Neuron (in vitro differentiated cells): ENCODE measurements around the gene IGFL2.
"Not testable (repeated sequence)": the region's sequence is repeated elsewhere in the genome, so short reads cannot be mapped to it uniquely, and the experiment has no call there.

Source experiments
- H2AFZ ChIP-seq: one replicate; pipeline ENCODE4 v1.6.1; 2013; ENCODE audit warnings: low read depth, mild to moderate bottlenecking, inconsistent platforms, low read length, moderate library complexity
- H3K27me3 ChIP-seq: one replicate; pipeline ENCODE4 v1.6.1; 2013; ENCODE audit warnings: low read length; ENCODE audit not compliant: insufficient read depth
- H3K36me3 ChIP-seq: one replicate; pipeline ENCODE4 v1.6.1; 2013; ENCODE audit warnings: low read length; ENCODE audit not compliant: insufficient read depth
- H3K4me1 ChIP-seq: one replicate; pipeline ENCODE4 v1.6.1; 2013; ENCODE audit warnings: low read length; ENCODE audit not compliant: insufficient read depth
- H3K4me3 ChIP-seq: 2 replicates; pipeline ENCODE4 v1.5.1; 2013; ENCODE audit warnings: mild to moderate bottlenecking, low read length, moderate library complexity
- H3K9me3 ChIP-seq: one replicate; pipeline ENCODE4 v1.6.1; 2013; ENCODE audit warnings: low read length

Gene IGFL2

DNA sequence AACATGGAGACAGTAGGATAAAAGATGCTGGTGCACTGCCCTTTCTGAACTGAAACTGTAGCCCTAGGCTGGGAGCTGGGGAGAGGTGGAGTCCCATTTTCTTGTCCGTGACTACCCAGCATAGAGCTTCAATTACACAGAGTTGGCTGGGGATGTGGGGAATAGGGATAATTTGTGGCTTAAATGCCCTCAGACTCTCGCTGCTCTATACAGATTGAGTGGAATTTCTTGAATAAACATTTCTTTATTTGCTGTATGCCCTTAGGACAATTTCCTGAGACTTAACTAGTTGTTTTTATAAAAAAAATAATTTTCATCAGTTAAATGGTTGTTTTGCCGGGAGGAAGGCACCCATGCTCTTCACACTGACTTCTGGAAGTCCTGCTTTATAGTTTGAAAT is 7.2 kb downstream of the IGFL2 start:
- Histone ChIP-seq H3K27me3 (peaks cover 9% of the 10 kb centered on the region), H3K4me1 (no peaks in the 10 kb centered on the region)

GRCh38 chr19:46159418-46160232 is 11.6 kb downstream of the IGFL2 start:
- Histone ChIP-seq H3K27me3 (peaks cover 9% of the 10 kb centered on the region), H3K9me3 (peaks cover 5% of the 10 kb centered on the region), H2AFZ (no peak overlapping the region), H3K4me3 (no peak overlapping the region), H3K4me1 (no peaks in the 10 kb centered on the region), H3K36me3 (no peaks in the 10 kb centered on the region)

More for the DNA sequence above, 7.2 kb downstream of the IGFL2 start:
- H2AFZ ChIP-seq: no peak overlapping the region
- peaks cover 2% of the 10 kb centered on the region for H3K9me3 ChIP-seq
- no peak overlapping the region for H3K4me3 ChIP-seq
- H3K36me3 ChIP-seq: no peaks in the 10 kb centered on the region

DNA sequence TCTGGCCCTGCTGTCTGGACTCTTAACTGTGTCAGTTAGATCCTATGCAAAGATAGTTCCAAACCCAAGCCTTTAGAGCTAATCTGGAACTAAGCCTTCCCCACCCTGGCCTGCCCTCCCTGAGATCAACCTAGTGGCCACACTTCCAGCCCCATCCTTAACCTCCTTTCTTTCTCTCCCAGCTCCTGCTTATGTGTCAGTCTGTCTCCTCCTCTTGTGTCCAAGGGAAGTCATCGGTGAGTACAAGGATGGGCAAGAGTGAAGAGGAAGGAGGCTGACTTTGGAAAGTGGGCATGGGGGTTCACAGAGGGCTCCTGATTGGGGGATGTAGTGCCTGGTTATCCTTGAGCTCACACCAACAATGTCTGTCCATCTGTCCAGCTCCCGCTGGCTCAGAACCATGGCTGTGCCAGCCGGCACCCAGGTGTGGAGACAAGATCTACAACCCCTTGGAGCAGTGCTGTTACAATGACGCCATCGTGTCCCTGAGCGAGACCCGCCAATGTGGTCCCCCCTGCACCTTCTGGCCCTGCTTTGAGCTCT is 12.3 kb downstream of the IGFL2 start:
- no peaks in the 10 kb centered on the region for H3K4me1 ChIP-seq
- H3K9me3 ChIP-seq: peaks cover 5% of the 10 kb centered on the region
- peaks cover 9% of the 10 kb centered on the region for H3K27me3 ChIP-seq
- H3K4me3 ChIP-seq: no peak overlapping the region
- H2AFZ ChIP-seq: no peak overlapping the region
- H3K36me3 ChIP-seq: no peaks in the 10 kb centered on the region

GRCh38 chr19:46161642-46162257 is 13.7 kb downstream of the IGFL2 start:
- not testable (repeated sequence) for H3K27me3 ChIP-seq, H3K4me1 ChIP-seq, H3K9me3 ChIP-seq, H3K36me3 ChIP-seq, H2AFZ ChIP-seq, H3K4me3 ChIP-seq

GRCh38 chr19:46162731-46163130 is 14.7 kb downstream of the IGFL2 start:
- Histone ChIP-seq H3K27me3 (peaks cover 9% of the 10 kb centered on the region), H3K4me3 (no peak overlapping the region), H3K36me3 (no peaks in the 10 kb centered on the region), H2AFZ (no peak overlapping the region), H3K9me3 (peaks cover 5% of the 10 kb centered on the region), H3K4me1 (no peaks in the 10 kb centered on the region)

DNA sequence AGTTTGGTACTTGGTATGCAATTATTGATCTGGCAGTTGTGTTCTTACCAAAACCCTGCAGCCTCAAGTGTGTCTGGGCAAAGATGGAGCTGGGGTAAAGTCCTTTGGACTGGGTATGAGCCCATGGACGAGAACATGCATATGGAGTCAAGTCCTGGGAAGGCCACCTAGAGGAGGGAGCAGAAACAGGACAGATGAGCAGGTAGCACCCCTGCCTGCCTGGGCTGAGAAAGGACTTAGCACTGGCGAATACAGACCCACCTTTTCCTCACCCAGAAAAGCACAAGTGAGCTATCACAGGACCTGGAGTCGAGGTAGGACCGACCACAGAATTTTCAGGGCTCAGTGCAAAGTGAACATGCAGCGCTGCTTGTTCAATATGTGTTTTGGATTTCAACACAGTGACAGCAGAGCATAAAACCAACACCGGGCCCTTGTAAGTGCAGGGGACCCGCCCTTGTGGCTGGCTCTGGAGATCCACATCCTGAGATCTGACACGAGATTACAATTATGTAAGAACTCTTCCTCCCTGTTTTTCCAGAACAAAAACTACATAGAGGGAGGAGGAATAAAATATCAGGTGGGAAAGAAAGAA is 25.9 kb downstream of the IGFL2 start:
- no peaks in the 10 kb centered on the region for H3K36me3 ChIP-seq
- H2AFZ ChIP-seq: no peak overlapping the region
- no peaks in the 10 kb centered on the region for H3K9me3 ChIP-seq
- H3K4me3 ChIP-seq: no peak overlapping the region
- peaks cover 4% of the 10 kb centered on the region for H3K27me3 ChIP-seq
- H3K4me1 ChIP-seq: no peaks in the 10 kb centered on the region

- Histone ChIP-seq H3K4me1 (no peaks in the 10 kb centered on the region), H2AFZ (no peak overlapping the region), H3K4me3 (no peak overlapping the region), H3K9me3 (no peaks in the 10 kb centered on the region), H3K27me3 (peaks cover 4% of the 10 kb centered on the region), H3K36me3 (no peaks in the 10 kb centered on the region)
Measured at GRCh38 chr19:46176116-46176860, 28.2 kb downstream of the IGFL2 start.

DNA sequence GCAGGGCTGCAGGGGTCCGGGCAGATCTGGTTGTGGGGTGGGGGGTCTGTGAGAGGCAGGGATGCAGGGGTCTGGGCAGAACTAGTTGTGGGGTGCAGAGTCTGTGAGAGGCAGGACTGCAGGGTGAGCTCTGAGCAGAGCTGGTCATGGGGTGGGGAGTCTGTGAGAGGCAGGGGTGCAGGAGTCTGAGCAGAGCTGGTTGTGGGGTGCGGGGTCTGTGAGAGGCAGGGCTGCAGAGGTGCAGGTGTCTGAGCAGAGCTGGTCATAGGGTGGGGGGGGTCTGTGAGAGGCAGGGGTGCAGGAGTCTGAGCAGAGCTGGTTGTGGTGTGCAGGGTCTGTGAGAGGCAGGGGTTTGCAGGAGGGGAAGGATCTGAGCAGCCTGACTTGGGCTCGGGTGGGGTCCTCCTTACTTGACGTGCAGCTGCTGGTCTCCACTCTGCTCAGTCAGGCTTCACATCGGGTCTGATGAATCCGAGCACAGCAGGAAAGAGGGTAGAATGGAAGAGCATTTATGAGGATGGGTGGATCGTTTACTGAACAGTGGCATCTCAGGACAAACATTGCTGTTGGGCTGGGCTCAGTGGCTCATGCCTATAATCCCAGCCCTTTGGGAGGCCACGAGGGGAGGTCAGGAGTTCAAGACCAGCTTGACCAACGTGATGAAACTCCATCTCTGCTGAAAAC is 31.2 kb downstream of the IGFL2 start:
- H3K4me1 ChIP-seq: no peaks in the 10 kb centered on the region
- peaks cover 1% of the 10 kb centered on the region for H3K9me3 ChIP-seq
- H3K36me3 ChIP-seq: no peaks in the 10 kb centered on the region
- H3K27me3 ChIP-seq: no peaks in the 10 kb centered on the region
- H3K4me3 ChIP-seq: no peak overlapping the region
- H2AFZ ChIP-seq: no peak overlapping the region

GRCh38 chr19:46180701-46181387 is 32.8 kb downstream of the IGFL2 start:
- Histone ChIP-seq H3K27me3 (no peaks in the 10 kb centered on the region), H3K4me1 (no peaks in the 10 kb centered on the region), H2AFZ (no peak overlapping the region), H3K9me3 (peaks cover 1% of the 10 kb centered on the region), H3K36me3 (no peaks in the 10 kb centered on the region), H3K4me3 (no peak overlapping the region)

DNA sequence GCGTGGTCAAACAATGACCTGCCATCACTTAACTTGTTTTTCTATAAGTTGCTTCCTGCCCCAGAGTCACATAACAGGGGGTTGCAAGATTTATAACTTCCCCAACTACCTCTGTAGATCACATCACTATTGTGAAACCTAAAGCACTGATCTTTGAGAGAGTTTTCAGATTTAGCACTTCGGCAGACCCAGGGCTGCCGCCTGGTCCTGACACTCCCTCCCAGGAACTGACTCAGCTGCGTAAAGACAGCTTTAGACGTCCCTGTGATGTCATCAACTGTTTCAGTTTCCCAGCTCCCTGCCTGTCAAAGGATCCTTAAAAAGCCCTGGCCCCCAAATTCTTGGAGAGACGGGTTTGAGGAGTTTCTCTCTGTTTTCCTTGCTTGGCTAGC is 33.3 kb downstream of the IGFL2 start:
- Histone ChIP-seq H2AFZ (no peak overlapping the region), H3K27me3 (no peaks in the 10 kb centered on the region), H3K4me1 (no peaks in the 10 kb centered on the region), H3K9me3 (peaks cover 1% of the 10 kb centered on the region), H3K4me3 (no peak overlapping the region), H3K36me3 (no peaks in the 10 kb centered on the region)

DNA sequence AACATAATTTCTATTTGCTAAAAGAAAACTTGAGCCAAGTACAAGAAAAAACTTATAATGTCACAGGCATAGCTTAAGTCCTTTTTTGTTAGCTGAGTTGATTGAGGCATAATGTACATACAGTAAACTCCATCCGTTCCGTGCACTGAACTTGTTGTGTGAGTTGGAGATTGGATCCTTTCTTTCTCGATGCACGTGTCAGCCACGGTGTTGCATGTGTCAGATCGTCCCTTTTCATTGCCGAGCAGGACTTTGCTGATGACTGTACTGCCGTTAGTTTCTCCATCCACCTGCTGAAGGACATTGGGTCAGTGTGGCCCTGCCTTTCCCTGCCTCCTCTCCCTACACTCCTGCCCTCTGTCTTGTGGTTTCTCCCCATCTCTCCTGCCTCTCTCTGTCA is 34.4 kb downstream of the IGFL2 start:
- Histone ChIP-seq H3K4me1 (peaks cover 4% of the 10 kb centered on the region), H3K4me3 (no peak overlapping the region), H3K27me3 (no peaks in the 10 kb centered on the region), H3K9me3 (peaks cover 1% of the 10 kb centered on the region), H3K36me3 (no peaks in the 10 kb centered on the region), H2AFZ (no peak overlapping the region)
